Stimulated activated CD4-positive, alpha-beta T cell treated with anti-CD3 and anti-CD28 coated beads, Interleukin-2, amount 100 ng/mL, for 4 hours (primary cell): ENCODE data around the gene LPP.

Experiments
- DNase-seq: peaks from one replicate; pipeline ENCODE4 v3.0.0-alpha.2; 2020; ENCODE audit warnings: low read depth

Gene LPP

DNA sequence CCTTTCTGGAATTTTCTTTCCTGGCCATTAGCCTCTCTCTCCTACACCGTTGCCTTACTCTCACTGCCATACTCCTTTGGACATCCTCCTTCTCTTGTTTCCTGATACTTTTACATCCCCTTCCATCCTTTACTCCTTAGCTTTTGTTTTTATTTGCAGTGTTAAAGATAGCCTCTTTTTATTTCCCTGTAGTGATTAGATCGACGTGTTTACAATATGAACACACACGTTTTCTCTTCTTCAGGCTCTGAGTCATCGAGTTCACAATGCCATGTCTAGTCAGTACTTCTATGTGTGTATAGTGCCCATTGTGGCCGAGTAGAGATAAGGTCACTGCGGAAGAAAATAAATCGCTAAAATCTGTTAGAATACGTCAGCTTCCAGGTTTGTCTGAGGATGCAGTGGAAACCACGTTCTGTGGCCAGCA lies 208.5 kb downstream of the LPP start:
- no peak for DNase-seq

- no peak for DNase-seq
These were observed 211.2 kb downstream of the LPP start for GRCh38 chr3:188365184-188365583.

DNA sequence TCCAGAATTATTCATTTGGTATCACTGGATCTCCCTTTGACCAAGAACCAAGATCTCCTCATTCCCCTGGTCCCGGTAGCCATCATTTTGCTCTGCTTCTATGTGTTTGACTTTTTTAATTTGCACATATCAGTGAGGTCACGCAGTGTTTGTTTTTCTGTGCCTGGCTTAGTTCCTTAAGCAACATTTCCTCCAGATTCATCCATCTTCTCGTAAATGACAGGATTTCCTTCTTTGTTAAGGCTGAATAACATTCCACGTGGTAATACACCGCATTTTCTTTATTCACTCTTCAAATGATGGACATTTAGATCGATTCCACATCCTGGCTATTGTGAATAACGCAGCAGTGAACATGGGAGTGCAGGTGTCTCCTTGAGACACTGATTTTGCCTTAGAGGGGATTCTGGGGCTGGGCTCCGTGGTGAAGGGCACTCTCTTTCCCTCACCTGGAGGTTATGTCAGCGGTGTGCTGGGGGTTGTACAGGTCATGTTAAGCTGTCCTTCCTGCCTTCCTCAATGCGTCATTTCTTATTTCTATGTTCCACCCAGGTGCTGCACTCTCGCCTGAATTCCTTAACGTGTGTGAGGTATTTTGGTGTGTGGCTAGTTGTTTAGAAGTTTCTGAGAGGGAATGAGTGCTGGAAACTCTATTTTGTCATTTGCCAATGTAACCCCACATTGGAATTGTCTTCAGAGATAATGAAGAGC lies 212.2 kb downstream of the LPP start:
- no peak for DNase-seq

GRCh38 chr3:188367678-188368077 lies 213.7 kb downstream of the LPP start:
- DNase-seq, result no peak

DNA sequence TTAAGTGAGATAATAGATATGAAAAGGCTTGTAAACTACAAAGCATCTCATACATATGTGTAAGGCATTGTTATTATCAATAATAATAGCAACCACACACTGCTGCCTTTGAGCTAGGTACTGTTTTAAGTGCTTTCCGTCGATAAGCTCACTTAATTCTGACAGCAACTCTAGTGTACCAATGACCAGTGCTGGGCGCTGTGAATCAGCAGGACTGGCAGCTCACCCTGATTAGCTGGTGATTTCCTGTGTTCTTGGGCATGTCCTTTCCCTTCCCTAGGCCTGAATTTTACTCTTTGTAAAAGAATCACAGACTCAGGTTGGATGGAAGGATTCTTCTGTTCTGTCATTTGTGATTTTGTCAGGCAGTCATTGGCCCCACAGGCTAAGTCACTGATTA lies 215.6 kb downstream of the LPP start:
- DNase-seq, result no peak

- no peak for DNase-seq
These were observed 216.3 kb downstream of the LPP start for GRCh38 chr3:188370081-188370830.

GRCh38 chr3:188378786-188379185 lies 224.8 kb downstream of the LPP start:
- DNase-seq, result no peak

- DNase-seq, result no peak
These were observed 226.3 kb downstream of the LPP start for GRCh38 chr3:188380252-188380651.

GRCh38 chr3:188380722-188381121 lies 226.8 kb downstream of the LPP start:
- DNase-seq, result no peak

DNA sequence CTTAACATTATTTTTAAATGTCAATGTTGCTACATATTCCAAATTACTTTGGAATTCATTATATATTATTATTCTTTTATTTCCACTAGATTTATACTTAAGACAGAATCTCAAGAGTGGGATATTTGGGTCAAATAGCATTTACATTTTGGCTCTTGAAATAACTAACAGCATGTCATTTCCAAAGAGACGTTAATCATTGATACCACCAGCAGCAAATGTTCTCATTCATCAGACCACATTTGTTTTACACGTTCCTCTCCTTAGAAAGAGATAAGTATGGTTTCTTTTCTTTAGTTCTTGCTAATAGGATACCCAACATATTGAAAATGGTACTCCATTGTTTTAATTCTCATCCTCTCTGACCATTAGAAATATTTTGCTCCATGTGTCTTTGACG lies 229.8 kb downstream of the LPP start:
- DNase-seq, result no peak

- DNase-seq, result no peak
These were observed 231.3 kb downstream of the LPP start for GRCh38 chr3:188385295-188385694.

DNA sequence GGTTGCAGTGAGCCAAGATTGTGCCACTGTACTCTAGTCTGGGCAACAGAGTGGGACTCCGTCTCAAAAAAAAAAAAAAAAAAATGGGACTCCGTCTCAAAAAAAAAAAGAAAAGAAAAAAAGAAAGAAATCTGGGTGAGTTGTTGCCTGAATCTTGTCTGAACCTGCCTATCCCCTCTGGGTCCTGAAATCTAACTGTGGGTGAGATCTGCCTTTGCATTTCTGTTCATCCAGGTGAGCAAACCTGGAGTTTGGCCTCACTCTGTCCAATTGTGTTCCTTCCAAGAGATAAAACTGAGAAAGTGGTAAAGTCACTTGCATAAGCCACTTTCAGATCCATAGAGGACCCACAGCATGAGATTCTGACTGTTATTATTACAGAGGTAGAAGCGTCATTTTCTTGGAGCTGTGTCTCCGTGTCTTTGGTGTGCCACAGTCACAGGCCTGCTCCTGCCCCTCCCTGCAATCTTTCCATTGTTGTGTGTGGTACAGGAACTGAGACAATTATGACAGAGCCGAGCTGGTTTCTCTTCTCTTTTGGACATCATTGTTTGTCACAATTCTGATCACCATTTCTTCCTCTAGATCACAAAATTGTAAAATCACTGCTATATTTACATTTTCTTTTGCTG lies 235.9 kb downstream of the LPP start:
- peak; percentile 46 for DNase-seq

- no peak for DNase-seq
These were observed 236.4 kb downstream of the LPP start for GRCh38 chr3:188390343-188390718.

- DNase-seq, result no peak
These were observed 237.0 kb downstream of the LPP start for GRCh38 chr3:188390775-188391443.

DNA sequence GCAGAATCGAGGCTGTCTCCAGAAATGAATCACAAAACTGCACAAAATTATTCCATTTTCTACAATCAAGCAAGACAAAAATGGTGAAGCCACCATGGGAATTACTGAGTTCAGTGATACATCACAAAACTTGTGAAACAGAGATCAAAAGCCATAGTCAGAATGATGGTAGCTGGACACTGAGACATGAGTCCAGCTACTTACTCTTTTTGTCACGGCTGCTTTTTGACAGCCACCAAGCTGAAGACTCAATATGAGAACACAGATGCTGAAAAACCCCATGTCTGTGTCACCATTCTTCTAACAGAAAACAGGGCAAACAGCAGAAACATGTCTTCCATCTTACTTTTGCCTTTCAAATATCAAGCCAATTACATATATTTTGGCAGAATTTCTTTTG lies 237.6 kb downstream of the LPP start:
- no peak for DNase-seq

DNA sequence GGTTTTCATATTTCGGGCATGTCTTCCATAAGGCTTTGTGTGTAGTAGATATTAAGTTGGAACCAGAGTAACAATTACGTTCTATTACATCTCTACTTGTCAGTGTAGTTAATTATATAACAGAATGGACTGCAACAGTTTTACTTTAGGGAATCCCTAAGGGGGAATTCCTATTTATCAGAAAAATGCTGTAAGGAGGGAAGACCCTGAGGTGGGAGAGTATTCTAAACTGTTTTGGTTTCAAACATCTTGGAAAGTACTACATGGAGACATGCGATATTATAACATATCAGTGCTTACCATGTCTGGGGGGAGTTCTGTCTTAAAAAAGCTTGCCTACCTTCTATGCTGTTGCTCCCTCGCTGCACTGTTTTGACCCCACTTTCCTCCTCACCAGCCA lies 238.1 kb downstream of the LPP start:
- DNase-seq, result no peak

DNA sequence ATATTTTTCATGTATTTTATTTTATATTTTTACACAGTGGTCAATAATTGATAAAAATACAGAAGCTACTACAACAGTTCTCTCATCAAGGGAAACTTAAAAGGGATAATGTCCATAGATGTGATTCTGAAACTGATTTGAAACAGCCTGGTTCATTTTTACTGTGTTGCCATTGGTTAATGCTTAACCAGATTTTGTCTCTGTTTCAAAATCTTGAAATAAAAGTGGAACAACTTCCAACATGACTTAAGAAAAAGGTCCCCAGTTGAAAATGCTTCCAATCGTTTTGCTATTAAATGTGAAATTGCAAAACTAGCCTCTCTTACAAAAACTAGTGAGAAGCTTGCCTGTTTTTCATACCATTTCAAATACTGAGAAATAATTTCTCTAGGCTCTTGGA lies 240.7 kb downstream of the LPP start:
- DNase-seq, result no peak

DNA sequence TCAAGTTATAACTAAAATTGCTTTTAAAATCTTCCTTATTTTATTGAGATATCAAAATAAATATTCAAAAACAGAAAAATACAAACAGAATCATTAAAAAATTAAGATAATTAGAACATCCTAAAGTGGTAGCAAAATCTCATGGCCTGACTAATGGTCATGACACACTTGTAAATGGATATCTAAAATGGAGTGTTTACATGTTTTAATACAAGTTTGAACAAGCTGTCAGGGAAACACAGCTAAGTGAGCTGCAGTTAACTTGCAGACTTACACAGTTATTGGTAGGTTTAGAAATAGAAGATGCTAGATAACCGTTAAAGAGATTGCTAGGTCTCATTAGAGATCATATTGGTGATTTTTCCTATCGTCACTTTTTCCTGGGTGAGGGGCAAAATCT lies 242.3 kb downstream of the LPP start:
- no peak for DNase-seq

DNA sequence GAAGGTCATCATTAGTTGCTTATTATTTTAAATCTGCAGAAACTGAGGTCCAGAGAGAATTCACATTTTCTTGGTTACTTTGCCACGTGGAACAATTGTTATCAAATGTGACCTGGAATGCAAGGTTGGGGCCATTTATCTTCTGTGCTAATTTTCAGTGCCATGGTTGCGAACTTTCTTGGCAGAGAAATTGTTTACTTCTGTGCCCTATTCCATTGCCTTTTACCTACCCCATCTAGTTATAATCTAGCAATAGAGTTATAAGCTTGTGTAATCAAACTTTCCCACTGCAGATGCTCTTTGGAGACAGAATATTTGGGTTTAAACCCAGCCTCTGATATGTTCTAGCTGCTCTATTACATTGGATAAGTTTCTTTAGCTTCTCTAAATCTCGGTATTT lies 242.9 kb downstream of the LPP start:
- no peak for DNase-seq

GRCh38 chr3:188397766-188398705 lies 244.1 kb downstream of the LPP start:
- DNase-seq, result no peak

- DNase-seq, result no peak
These were observed 246.7 kb downstream of the LPP start for GRCh38 chr3:188400494-188401243.
